Neural cell (in vitro differentiated cells): ENCODE measurements around the gene LYRM7. TPM values are rescaled to one million over a fixed set of nuclear protein-coding genes. Genes with fewer than 3 reads are reported as not detected.

Source experiments
- polyA plus RNA-seq: library from polyadenylated mRNA; depleted of rRNA; stranded (reverse); fragments of >200 nt; gene quantifications from 2 replicates; pipeline ENCODE4 v1.2.3, GENCODE V29; 2014

LYRM7 gene
- polyA plus RNA-seq, 1 donor from 2014 or later: 8.3 TPM

Other genes starting within 250 kb of the LYRM7 start
- gene HINT1, start 5.7 kb upstream of the LYRM7 start, polyA plus RNA-seq: 617 and 706 TPM in 2 replicates
- 48.2 and 48.7 TPM in 2 replicates for gene CDC42SE2, start 93.1 kb downstream of the LYRM7 start, polyA plus RNA-seq